Endothelial cell (in vitro differentiated cells): ENCODE measurements around the gene DAGLA. TPM values are rescaled to one million over a fixed set of nuclear protein-coding genes. Genes with fewer than 3 reads are reported as not detected.

Experiments
- DNase-seq: peaks from one replicate; pipeline ENCODE4 v3.0.0; 2021; ENCODE audit warnings: low spot score
- H3K27ac Mint-ChIP-seq: one replicate; pipeline ENCODE4 v1.8.0; 2021; ENCODE audit warnings: mixed read lengths, inconsistent platforms; ENCODE audit not compliant: unreplicated experiment
- H3K27me3 Mint-ChIP-seq: one replicate; pipeline ENCODE4 v1.8.0; 2021; ENCODE audit warnings: mild to moderate bottlenecking, moderate library complexity, mixed read lengths, inconsistent platforms; ENCODE audit not compliant: unreplicated experiment
- H3K36me3 Mint-ChIP-seq: one replicate; pipeline ENCODE4 v1.8.0; 2021; ENCODE audit warnings: mild to moderate bottlenecking, low read depth, mixed read lengths, inconsistent platforms; ENCODE audit not compliant: unreplicated experiment
- H3K4me1 Mint-ChIP-seq: one replicate; pipeline ENCODE4 v1.8.0; 2021; ENCODE audit warnings: mild to moderate bottlenecking, mixed read lengths, inconsistent platforms; ENCODE audit not compliant: unreplicated experiment
- H3K4me3 Mint-ChIP-seq: one replicate; pipeline ENCODE4 v1.8.0; 2021; ENCODE audit warnings: mild to moderate bottlenecking, mixed read lengths, inconsistent platforms; ENCODE audit not compliant: unreplicated experiment
- H3K9me3 Mint-ChIP-seq: one replicate; pipeline ENCODE4 v1.8.0; 2021; ENCODE audit warnings: mixed read lengths, inconsistent platforms; ENCODE audit not compliant: unreplicated experiment
- total RNA-seq: library from RNA; stranded (reverse); fragmentation: NEBNext Ultra II Directional; extraction: Animal tissue kit (Norgen Biotek cat#: 25700); gene quantifications from one replicate; pipeline ENCODE4 v1.2.1, GENCODE V29; 2021; ENCODE audit not compliant: unreplicated experiment
- TF ChIP-seq, protein P1 (sequence below): fragments of 200-600 bp; sonication (generic); IDR thresholded peaks from one replicate; pipeline ENCODE4 v1.5.0; 2021; ENCODE audit warnings: antibody characterized with exemption; ENCODE audit not compliant: unreplicated experiment

The DAGLA gene
- total RNA-seq, 1 donor from 2014 or later, result 3.2 TPM

GRCh38 chr11:61757213-61757862, 77.1 kb downstream of the DAGLA start:
- Mint-ChIP-seq H3K27ac (no peak overlapping the region), H3K9me3 (no peaks in the 10 kb centered on the region), H3K4me1 (peaks cover 9% of the 10 kb centered on the region), H3K4me3 (no peak overlapping the region), H3K27me3 (peaks cover 22% of the 10 kb centered on the region), H3K36me3 (no peaks in the 10 kb centered on the region)
- no peak for DNase-seq
- TF ChIP-seq, protein P1, sequence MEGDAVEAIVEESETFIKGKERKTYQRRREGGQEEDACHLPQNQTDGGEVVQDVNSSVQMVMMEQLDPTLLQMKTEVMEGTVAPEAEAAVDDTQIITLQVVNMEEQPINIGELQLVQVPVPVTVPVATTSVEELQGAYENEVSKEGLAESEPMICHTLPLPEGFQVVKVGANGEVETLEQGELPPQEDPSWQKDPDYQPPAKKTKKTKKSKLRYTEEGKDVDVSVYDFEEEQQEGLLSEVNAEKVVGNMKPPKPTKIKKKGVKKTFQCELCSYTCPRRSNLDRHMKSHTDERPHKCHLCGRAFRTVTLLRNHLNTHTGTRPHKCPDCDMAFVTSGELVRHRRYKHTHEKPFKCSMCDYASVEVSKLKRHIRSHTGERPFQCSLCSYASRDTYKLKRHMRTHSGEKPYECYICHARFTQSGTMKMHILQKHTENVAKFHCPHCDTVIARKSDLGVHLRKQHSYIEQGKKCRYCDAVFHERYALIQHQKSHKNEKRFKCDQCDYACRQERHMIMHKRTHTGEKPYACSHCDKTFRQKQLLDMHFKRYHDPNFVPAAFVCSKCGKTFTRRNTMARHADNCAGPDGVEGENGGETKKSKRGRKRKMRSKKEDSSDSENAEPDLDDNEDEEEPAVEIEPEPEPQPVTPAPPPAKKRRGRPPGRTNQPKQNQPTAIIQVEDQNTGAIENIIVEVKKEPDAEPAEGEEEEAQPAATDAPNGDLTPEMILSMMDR, result no peak

- TF ChIP-seq, protein P1, result no peak
- Mint-ChIP-seq H3K27me3 (peaks cover 14% of the 10 kb centered on the region), H3K27ac (no peak overlapping the region), H3K36me3 (no peaks in the 10 kb centered on the region), H3K9me3 (no peaks in the 10 kb centered on the region), H3K4me3 (no peak overlapping the region), H3K4me1 (peaks cover 7% of the 10 kb centered on the region)
- no peak for DNase-seq
Observed at GRCh38 chr11:61760946-61761345, 80.8 kb downstream of the DAGLA start.

DNA sequence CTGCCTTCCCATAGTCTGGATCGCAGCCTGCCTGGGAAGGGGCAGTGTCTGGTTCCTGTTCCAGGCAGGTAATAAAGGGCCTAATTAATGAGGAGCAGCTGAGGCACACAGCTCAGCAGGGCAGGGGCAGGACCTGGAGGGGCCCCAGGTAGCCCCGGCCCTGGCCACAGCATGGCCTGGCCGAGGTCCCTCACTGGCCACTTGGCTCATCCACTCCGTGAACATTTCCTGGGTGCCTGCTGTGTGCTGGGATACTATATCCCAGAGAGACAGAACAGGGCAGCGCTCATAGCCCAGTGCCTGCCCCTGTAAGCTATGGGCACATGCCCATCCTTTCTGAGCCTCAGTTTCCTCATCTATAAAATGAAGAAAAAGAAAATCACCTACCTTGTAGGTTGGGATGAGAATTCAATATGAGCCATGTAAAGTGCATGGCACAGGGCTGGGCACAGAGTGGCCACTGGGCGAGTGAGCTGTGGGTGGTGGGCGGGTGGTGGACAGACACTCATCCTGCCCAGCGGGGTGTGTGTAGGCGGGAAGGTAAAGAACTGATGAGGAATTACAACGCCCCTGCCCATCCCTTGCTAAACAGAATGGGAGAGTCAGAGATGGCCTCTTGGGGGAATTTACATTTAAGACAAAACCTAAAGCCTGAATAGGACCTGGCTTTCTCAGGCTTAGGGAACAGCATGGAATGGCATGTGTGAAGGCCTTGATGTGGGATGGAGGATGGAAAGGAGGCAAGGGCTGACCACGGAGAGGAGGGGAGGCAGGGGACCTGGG, 81.4 kb downstream of the DAGLA start:
- peaks cover under 1% of the 10 kb centered on the region for H3K4me1 Mint-ChIP-seq
- H3K36me3 Mint-ChIP-seq, result no peaks in the 10 kb centered on the region
- H3K4me3 Mint-ChIP-seq, result no peak overlapping the region
- H3K27ac Mint-ChIP-seq, result peak overlapping the region; percentile 37
- no peak for DNase-seq
- H3K9me3 Mint-ChIP-seq, result no peaks in the 10 kb centered on the region
- TF ChIP-seq, protein P1, result no peak
- peaks cover 17% of the 10 kb centered on the region for H3K27me3 Mint-ChIP-seq

GRCh38 chr11:61762223-61762615, 82.0 kb downstream of the DAGLA start:
- H3K36me3 Mint-ChIP-seq, result no peaks in the 10 kb centered on the region
- TF ChIP-seq, protein P1, result no peak
- no peak overlapping the region for H3K27ac Mint-ChIP-seq
- H3K4me3 Mint-ChIP-seq, result no peak overlapping the region
- H3K4me1 Mint-ChIP-seq, result no peaks in the 10 kb centered on the region
- peaks cover 15% of the 10 kb centered on the region for H3K27me3 Mint-ChIP-seq
- H3K9me3 Mint-ChIP-seq, result no peaks in the 10 kb centered on the region
- DNase-seq, result no peak

- TF ChIP-seq, protein P1, result no peak
- H3K27ac Mint-ChIP-seq, result no peak overlapping the region
- H3K4me1 Mint-ChIP-seq, result no peaks in the 10 kb centered on the region
- H3K27me3 Mint-ChIP-seq, result peaks cover 17% of the 10 kb centered on the region
- no peaks in the 10 kb centered on the region for H3K36me3 Mint-ChIP-seq
- no peak for DNase-seq
- H3K9me3 Mint-ChIP-seq, result no peaks in the 10 kb centered on the region
- no peak overlapping the region for H3K4me3 Mint-ChIP-seq
Observed at GRCh38 chr11:61762798-61763197, 82.6 kb downstream of the DAGLA start.
